ENCODE measurements around the gene MATN4. TPM values are rescaled to one million over a fixed set of nuclear protein-coding genes. Genes with fewer than 3 reads are reported as not detected.
"Not testable (repeated sequence)": the region's sequence is repeated elsewhere in the genome, so short reads cannot be mapped to it uniquely, and the experiment has no call there.

The MATN4 gene, protein sequence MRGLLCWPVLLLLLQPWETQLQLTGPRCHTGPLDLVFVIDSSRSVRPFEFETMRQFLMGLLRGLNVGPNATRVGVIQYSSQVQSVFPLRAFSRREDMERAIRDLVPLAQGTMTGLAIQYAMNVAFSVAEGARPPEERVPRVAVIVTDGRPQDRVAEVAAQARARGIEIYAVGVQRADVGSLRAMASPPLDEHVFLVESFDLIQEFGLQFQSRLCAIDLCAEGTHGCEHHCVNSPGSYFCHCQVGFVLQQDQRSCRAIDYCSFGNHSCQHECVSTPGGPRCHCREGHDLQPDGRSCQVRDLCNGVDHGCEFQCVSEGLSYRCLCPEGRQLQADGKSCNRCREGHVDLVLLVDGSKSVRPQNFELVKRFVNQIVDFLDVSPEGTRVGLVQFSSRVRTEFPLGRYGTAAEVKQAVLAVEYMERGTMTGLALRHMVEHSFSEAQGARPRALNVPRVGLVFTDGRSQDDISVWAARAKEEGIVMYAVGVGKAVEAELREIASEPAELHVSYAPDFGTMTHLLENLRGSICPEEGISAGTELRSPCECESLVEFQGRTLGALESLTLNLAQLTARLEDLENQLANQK
- 0.10 TPM in 1 of 2 replicates, not detected in the other for polyA plus RNA-seq (2014; cell fraction: cytosol; rRNA removed)
- polyA plus RNA-seq (2014; cell fraction: nucleus; rRNA removed): not detected in 2 replicates

DNA sequence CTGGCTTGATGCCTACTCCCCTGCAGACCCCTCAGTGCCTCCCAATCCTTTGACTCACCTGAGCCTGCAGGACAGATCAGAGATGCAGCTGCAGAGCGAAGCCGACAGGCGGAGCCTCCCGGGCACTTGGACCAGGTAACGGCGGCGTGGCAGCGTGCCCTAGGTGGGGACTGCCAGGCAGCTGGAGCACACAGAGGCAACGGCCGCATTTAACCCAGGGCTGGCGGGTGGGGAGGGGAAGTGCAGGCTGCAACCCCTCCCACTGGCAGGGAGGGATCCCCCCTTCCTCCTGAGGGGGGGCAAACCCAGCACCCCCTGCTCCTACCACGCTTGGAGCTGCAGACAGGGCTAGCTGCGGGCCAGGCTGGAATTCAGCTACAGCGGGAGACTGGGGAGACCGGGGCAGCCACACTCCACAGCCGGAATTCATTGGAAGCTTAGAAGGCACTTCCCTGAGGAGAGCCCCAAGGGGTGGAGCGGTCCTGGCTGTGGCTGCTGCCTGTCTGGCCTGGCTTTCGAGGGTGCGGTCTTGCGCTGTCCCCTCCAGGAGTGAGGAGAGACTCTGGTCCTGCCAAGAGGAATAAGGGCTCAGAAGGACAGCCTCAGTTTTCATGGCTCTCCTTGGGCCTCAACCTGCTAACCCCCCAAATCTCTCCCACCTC lies at the start of gene MATN4:
TSS of gene MATN4 (minus strand) at position 183 of the 662 bp plus-strand sequence. CDS start 2,717 bp downstream, outside the sequence.
- no peak for DNase-seq (ENCODE audit: low spot score)

DNA sequence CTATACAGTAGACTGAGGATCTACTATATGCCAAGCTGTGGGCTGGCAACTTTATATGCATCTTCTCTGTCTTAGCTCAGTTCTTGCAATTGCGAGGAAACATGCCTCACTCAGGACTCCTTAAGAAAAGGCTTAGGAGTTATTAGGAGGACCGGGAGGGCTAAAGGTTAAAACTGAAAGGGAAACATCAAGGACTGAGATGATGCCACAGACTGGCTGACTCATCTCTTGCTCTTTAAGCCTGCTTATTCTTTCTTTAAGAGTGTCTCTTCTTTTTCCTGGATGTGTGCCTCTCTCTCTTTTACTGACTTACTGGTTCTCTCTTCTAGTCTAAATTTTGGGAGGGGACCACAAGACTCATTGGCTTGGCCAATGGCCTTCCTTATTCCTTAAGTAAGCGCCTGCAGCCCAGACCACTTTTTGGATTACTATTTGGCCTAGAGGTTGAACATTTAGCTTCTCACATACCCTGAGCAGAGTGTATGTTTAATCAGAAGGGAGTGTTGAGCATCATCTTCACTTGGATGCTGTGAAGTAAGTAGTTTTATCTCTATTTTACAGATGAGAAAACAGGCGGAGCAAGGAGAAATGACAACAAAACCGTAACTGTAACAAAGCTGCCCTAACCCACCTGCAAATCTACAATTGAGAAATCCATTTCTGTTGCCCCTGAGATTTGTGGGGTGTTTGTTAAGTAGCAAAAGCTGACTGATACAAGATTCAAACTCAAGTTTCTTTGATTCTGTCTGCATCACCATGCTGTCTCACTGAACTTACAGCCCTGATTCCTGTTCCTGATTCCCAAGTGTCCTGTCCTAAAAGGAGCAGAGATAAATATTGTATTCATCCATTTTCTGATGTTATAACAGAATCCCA lies 47.3 kb upstream of the MATN4 start:
- DNase-seq (ENCODE audit: low spot score): no peak

DNA sequence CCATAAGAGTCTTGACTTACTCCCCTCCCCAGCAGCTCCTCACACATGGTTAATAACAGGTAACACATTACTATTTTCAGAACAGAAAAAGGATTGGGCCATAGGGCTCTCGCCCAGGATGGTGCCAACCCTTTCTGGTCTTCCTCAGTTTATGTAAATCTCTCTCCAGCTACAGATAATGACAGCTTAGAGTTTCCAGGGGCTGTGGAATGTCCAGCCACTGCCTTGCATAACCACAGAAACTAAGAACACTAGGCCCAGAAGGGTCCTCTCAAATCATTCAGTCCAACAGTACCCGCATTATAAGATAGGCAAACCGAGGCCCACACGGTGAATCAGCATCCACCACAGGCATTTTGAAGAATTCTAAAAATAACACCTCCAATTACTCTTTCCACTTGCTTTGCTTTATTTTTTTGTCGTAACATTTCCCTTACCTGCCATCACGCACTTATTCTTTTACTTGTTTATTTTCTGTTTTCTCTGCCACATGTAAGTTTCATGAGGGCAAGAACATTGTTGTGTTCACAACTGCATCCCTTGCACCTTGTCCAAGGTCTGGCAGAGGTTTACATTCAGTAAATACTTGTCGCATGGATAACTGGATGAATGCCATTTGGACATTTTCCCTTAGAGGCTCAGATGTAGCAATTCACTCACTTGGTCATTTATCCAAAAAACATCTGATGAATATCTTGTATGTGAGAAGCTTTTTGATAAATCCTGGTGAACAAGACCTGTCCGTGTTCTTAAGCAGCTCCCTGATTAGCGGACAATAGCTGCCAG lies 46.5 kb upstream of the MATN4 start:
- no peak for DNase-seq (ENCODE audit: low spot score)

DNA sequence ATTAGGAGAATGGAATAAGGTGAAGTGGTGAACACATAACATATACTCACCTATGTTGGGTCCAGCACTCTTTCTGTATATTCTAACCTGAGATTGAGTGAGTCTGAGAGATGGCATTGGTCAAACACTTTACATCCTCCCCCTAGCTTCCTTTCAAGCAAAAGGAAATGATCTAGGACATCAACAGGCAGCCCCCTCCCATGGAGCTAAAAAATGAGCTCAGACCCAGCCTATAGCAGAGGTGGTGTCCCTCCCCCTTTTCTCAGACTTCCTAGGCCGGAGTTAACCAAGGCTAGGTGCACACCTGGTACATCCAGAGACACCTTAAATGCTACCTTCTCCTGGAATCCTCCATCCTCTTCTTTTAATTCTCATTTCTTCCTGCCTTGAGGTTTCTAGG lies 45.6 kb upstream of the MATN4 start:
- no peak for DNase-seq (ENCODE audit: low spot score)

- no peak for DNase-seq (ENCODE audit: low spot score)
Observed at GRCh38 chr20:45352729-45353128, 44.6 kb upstream of the MATN4 start.

- not testable (repeated sequence) for DNase-seq (ENCODE audit: low spot score)
Observed at GRCh38 chr20:45350795-45351194, 42.7 kb upstream of the MATN4 start.

DNA sequence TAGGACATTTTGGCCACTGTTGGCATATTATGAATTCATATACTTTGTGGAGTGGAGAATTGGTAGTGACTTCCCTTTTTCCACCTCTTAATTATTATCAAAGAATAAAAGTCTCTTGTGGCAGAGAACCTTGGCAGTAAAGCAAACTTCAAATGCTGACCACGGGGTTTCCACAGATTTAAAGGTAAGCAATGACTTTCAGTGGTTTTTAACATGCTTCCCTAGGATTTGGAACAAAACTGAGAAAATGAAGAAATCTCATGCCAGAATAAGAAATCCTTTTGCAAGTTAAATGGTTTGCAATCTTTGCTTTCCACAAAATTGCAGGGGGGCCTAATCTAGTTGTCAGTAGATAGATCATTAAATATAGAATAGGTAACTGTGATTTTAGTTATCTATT lies 42.1 kb upstream of the MATN4 start:
- DNase-seq (ENCODE audit: low spot score): no peak

DNA sequence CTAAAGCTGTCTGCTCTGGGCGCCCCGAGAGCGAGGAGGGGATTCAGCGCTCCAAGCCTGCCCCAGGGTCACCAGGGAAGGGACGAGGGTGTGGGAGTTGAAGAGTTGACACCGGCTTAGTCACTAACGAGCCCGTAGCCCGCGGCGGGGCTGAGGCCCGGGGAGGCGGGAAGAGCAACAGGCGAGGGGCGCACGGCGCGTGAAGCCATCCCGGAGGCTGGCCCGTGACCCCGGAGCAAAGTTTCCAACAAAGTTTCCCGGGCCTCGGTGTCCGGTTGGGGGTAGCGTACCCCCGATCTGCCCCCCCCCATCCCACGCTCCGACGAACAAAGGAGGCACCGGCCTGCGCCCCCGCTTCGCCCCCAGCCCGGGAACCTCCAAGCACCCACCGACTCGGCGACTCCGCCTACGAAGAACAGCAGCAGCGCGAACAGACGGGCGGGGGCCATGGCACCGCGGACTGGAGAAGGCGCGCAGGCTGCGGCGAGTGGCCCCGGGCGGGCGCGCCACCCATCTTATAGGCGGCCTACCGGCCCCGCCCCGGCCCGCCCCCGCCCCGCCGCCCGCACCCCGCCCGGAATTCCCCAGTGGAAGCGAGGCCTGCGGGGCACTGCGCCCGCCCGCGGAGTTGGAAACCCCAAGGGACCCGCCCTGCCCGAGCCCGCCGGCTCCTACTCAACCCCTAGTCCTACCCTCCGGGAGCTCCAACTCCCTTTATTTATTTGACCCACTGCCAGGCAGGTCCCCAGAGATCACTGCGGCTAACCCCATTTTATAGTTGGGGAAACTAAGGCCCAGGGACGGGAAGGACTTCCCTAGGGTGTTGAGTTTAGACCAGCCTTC lies 40.1 kb upstream of the MATN4 start, which contains the start of gene SDC4:
TSS of gene SDC4 (minus strand) at position 489 of the 843 bp plus-strand sequence. CDS start at position 449, 40 bp downstream.
- no peak for DNase-seq (ENCODE audit: low spot score)

- DNase-seq (ENCODE audit: low spot score): no peak
Observed at GRCh38 chr20:45347297-45347935, 39.3 kb upstream of the MATN4 start.

DNA sequence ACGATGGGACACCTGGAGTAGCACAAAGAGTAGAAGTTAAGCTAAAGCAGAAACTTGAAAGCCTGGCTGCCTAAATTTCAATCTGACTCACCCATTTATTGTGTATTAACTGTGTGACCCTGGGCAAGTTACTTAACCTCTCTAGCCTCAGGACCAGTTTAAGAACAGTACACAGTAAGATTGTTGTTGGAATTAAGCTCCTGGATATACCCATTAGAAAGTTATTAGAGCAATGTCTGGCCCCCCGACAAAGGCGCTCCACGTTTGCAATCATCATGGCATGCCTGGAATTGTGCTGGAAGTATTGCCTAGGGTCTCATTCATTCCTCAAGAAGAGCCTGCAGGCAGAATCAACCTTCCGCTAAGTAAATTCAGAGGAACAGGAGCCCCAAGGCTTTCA lies 38.8 kb upstream of the MATN4 start:
- DNase-seq (ENCODE audit: low spot score): no peak

- no peak for DNase-seq (ENCODE audit: low spot score)
Observed at GRCh38 chr20:45346291-45346718, 38.2 kb upstream of the MATN4 start.

DNA sequence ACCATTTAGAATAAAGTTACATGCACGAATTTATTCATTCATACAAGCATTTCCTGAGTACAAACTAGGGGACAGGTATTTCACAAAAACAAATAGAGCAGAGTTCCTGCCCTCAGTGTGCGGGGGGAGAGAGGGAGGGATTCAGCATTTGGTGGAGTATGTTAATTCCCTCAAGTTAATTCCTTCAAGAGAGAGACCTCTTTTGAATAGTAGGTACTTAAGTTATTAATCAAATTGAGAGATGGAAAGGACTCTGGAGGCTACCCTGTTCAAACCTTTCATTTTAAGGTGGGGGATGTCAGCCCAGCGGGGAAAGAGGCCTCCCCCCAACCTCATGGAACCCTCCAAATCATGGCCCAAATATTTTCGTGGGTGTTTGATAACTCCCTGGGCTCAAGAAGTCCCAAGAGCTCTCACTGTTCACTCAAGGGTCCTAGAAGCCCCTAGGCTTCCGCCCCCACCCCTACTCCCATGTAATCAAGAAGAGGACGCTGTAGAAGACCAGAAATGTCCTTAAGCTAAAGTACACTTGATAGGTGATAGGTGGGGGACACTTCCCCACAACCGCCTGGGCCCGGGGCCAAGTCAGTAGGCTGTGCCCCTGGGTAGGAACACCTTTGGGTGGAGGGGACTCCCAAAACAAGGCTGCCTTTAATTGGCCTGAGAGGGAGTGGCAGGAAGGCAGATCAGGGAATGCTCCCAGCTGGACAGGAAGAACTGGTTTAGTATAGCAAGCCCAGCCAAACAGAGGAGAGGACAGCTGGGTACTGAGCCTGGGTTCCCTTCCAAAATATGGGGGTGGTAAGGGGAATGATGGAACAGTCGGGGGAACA lies 37.2 kb upstream of the MATN4 start:
- no peak for DNase-seq (ENCODE audit: low spot score)

DNA sequence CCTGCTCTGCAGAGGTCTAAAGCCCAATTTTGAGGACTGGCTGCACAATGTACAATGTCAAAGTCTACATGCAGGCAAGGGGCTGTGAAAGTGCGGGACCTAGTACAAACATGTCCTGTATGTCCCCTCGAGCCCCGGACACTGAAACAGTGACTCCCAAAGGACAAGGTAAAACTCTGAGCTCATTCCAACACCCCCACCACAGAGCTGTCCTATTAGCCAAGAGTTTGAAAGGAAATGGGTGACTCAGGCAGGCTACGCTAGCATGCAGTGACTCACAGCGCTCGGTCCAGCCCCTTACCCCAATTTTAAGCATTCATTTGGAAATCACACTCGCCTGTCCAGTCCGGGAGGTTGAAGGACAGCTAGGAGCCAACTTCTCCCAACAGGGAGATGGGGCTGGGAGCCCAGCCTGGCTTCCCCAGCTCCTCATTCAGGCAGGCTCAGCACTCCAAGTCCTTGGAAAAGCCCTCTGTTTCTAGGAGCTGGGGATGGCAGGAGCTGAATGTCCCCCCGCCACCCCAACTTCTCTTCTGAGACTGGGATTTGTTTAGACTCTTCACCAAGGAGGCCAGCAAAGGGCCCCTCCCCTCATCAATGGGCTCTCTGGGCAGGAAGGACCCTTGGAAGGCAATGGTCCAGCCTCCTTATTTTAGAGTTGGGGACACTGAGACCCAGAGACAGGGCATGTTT lies 36.2 kb upstream of the MATN4 start:
- DNase-seq (ENCODE audit: low spot score): no peak

DNA sequence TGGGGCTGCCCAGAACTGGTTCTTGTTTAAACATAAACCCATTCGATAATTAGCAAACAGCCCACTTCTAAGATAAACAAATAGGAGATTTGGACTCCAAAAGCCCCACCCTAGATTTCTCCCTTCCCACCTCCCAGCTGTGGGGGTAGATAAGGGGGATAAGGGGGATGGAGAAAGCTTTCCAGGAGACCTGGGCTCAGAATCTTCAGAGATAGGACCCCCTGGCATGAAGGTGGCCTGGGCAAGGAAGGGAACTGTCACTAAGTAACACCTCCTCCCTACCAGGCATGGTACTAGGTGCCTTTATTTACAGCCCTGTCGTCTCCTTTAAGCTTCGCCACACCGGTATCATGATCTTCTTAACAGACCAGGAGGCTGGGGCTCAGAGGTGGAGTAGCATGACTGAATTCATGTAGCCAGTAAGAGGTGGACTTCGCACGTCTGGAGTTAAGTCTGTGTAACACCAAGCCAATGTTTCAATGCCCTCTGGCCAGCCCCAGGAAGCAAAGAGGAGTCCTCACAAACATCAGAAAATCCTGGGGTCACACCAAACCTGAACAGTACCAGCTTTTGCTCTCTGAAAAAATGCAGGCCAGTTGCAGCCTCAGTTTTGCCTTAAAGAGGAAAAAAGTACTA lies 35.6 kb upstream of the MATN4 start:
- no peak for DNase-seq (ENCODE audit: low spot score)

GRCh38 chr20:45342855-45343531 lies 34.9 kb upstream of the MATN4 start:
- DNase-seq (ENCODE audit: low spot score): no peak

Measured in SK-N-DZ (cell line).